Measurements from ENCODE around the gene NBPF1.
"Not testable (repeated sequence)": the region's sequence is repeated elsewhere in the genome, so short reads cannot be mapped to it uniquely, and the experiment has no call there.

The NBPF1 gene

DNA sequence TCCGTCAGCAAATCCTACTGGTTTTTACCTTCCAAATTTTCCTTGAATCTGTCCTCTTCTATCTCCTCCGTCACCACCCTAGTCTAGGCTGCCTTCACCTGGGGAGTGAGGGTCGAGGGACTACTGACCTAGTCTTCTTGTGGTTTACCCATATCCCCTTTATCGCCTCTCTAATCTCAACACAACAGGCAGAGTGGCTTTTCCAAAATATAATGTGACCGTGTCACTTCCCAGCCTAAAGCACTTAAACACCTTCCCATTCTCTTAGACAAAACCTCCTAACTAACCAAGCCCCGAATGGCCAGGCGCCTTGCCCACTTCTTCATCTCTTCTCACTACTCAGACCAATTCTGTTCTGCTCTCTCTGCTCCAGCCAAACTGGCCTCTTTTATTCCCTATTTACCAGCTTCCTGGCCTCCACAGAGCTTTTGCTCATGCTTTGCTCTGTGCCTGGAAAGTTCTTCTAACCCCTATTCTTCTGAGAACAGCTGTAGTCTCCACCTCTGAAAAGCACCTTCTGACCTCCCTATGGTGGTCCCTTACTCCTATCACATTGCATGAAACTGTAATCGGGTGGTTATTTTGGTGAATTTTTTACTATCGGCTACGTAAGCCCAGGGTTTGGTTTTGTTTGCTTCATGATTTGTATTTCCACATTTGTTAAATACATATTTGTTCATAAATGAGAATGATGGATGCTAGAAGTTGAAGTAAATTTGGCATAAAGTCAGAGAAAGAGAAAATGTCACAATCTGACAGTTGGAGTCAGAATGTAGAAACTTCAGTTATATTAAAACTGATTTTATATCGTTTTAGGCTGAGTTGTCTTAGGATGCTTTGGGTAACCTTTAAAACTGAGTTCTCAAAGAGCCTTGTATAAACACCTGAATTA lies 1.2 kb upstream of the NBPF1 start:
- H3K27ac ChIP-seq = no peak overlapping the region

DNA sequence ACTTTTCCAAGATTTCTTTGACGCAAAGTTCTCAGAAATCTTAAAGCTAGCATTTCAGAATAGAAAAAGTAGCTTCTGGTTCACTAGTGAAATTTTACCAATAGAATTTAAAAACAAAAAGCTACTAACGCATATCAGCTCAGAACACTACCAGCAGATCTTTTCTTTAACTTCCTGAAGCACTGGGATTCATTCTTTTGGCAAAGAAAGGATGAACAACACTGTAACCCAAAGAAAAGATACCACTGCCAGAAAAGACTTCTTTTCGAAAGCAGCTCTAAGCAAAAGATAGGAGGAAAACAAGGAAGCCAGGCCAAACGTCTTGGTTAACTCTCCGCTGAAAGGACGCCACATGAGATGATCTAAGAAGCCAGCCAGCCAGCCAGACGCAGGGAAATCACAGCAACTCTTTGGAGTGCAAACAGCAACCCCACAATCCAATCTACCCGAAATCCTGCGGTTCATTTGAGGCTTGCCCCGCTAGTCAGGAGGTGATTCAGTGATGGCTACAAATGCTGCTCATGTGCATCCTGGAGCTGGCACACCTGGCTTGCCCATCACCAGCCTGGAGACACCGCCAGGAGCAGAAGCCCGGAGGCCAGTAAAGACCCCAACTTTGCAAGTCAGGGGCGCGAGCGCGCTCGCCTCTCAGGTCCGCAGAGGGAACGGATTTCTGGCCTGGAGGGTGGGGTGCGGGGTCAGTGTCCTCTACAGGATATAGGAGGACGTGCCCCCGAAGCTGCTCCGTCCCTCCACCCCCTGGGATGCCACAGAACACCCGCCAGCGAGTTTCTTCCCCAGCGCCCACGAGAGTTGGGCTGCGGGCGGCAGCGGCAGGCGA lies 812 bp downstream of the NBPF1 start:
- H3K27ac ChIP-seq = peak overlapping the region; percentile 71
- TF ChIP-seq, protein P1, sequence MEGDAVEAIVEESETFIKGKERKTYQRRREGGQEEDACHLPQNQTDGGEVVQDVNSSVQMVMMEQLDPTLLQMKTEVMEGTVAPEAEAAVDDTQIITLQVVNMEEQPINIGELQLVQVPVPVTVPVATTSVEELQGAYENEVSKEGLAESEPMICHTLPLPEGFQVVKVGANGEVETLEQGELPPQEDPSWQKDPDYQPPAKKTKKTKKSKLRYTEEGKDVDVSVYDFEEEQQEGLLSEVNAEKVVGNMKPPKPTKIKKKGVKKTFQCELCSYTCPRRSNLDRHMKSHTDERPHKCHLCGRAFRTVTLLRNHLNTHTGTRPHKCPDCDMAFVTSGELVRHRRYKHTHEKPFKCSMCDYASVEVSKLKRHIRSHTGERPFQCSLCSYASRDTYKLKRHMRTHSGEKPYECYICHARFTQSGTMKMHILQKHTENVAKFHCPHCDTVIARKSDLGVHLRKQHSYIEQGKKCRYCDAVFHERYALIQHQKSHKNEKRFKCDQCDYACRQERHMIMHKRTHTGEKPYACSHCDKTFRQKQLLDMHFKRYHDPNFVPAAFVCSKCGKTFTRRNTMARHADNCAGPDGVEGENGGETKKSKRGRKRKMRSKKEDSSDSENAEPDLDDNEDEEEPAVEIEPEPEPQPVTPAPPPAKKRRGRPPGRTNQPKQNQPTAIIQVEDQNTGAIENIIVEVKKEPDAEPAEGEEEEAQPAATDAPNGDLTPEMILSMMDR (IDR thresholded peaks at IDR 0.05) = no peak
- TF ChIP-seq ZFX (IDR thresholded peaks at IDR 0.05; ENCODE audit: borderline replicate concordance) = no peak

More for the DNA sequence above, 1.2 kb upstream of the NBPF1 start:
- TF ChIP-seq, protein P1 (IDR thresholded peaks at IDR 0.05) = no peak
- no peak for TF ChIP-seq ZFX (IDR thresholded peaks at IDR 0.05; ENCODE audit: borderline replicate concordance)

DNA sequence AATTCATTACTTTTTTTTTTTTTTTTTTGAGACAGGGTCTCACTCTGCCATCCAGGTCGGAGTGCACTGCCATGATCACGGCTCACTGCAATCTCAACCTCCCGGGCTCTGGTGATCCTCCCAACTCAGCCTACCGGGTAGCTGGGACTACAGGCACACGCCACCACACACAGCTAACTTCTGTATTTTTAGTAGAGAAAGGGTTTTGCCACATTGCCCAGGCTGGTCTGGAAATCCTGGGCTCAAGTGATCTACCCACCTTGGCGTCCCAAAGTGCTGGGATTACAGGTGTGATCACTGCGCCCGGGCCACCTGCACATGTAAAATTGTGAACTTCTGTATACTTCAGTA lies 1.4 kb downstream of the NBPF1 start:
- peak overlapping the region; percentile 71 for H3K27ac ChIP-seq

DNA sequence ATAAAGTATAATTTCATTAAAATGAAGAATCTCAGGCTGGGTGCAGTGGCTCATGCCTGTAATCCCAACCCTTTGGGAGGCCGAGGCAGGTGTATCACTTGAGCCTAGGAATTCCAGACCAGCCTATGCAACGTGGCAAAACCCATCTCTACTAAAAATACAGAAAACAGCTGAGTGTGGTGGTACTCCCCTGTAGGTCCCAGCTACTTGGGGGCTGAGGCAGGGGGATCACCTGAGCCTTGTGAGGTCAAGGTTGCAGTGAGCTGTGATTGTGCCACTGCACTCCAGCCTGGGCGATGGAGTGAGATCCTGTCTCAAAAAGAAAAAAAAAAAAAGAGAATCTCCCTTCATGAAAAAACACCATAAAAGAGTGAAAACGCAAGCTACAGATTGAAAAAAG lies 2.2 kb downstream of the NBPF1 start:
- H3K27ac ChIP-seq = not testable (repeated sequence)

DNA sequence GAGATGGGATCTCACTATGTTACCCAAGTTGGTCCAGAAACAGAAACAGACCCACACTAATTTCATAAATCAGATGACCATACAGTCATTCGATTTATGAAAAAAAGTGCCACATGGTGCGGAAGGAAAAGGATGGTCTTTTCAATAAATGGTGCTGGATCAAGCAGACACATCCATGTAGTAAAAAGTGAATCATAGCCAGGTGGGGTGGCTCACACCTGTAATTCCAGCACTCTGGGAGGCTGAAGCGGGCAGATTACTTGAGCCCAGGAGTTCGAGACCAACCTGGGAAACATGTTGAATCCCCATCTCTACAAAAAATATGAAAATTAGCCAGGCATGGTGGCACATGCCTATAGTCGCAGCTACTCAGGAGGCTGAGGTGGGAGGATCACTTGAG lies 2.8 kb downstream of the NBPF1 start:
- not testable (repeated sequence) for H3K27ac ChIP-seq

DNA sequence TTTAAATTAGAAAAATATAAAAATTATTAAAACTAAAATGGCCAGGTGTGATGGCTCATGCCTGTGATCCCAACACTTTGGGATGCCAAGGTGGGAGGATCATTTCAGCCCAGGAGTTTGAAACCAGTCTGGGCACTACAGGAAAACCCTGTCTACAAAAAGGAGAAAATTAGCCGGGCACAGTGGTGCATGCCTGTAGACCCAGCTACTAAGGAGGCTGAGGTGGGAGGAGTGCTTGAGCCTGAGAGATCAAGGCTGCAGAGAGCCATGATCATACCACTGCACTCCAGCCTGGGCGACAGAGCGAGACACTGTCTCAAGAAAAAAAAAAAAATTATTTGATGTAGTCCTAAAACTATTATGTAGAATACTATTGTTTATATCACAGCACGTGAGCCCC lies 3.6 kb downstream of the NBPF1 start:
- not testable (repeated sequence) for H3K27ac ChIP-seq

DNA sequence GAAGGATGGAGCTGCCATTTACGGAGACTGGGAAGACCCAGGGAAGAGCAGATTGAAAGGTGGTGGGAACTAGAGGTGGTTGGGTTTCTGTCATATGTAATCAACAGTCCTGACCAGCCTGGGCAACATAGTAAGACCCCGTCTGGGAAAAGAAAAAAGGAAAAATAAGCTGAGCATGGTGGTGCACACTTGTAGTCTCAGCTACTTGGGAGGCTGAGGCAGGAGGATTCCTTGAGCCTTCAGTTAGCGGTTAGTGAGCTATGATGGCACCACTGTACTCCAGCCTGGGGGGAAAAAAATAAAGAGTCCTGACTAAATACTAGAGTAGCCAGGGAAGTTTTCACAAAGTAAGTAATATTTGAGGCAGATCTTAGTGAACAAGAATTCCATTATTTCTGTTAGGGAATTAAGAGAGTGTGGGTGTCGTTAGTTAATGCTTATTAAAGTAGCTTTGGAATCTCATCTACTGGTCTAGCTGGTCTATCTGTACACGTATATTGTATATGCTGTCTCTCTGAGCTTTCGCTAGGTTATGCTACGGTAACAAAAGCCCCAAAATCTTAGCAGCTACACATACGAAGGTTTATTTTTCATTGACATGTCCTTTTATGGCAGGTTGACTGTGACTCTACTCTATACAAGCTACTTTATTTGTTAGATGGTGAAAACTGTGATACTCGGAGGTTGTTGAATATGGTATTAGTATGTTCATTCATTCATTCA lies 4.4 kb downstream of the NBPF1 start:
- TF ChIP-seq, protein P1 (IDR thresholded peaks at IDR 0.05) = no peak
- no peak for TF ChIP-seq ZFX (IDR thresholded peaks at IDR 0.05; ENCODE audit: borderline replicate concordance)
- peak overlapping the region; percentile 80 for H3K27ac ChIP-seq

DNA sequence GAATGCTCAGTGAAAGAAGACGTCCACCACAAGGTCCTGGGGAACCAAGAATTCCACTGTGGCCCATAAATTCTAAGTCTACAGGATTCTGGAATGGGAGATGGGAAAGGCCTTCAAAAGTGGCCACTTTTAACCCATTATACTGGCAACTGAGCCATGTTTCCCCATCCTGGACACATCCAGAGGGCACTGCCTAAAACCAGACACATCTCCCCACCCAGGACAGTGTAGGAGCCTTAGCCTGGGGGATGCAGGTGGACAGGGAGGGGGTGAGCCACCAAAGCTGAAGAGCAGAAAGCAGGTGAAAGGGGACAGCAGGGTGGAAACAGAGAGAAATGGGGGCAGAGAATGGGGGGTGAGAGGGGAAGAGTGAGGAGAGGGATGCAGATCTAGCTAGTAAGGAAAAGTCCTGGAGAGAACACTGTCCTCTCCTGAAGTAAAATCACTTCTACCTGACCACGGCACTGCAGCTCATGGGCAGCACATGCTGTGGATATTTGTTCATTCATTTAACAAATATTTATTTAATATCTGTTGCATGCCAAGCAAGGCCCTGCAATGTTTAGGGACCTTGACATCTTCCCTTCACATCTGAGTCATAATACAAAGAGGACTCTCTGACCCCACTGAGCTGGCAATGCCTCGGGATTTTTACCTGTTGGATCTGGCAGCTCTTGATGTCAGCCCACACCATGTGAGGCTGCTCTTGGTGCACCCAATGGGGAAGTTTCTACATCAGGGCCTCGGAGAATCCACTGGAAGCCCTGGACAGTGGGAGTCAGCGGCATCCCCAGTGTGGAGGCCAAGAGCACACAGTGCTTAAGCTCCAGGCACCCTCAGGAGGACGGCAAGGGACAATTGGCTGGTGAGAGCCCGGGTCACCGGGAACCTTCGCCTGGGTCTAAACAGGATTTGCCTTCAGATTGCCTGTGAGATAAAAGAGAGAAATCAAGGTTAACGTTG lies 5.2 kb downstream of the NBPF1 start:
- H3K27ac ChIP-seq = peak overlapping the region; percentile 80

DNA sequence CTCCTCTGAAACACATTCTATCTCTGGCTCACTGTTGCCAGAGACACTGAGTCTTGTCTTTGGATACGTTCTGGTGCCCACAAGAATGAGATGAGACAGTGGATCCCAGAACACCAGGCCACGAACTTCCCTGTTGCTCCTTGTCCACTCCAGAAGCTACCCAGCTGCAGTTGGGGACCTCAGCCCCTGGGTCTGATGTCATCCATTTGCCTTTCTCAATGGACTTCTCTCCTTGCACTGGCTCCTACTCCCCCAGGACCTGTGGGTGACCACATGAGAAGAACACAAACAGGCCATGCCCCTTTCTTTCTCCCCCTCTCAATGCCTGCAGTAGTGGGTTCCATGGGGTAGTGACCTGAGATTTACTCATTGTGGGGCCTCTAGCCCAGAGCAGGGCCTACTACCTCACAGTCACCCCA lies 5.9 kb downstream of the NBPF1 start:
- peak overlapping the region; percentile 80 for H3K27ac ChIP-seq
- TF ChIP-seq, protein P1 (IDR thresholded peaks at IDR 0.05) = no peak
- no peak for TF ChIP-seq ZFX (IDR thresholded peaks at IDR 0.05; ENCODE audit: borderline replicate concordance)

DNA sequence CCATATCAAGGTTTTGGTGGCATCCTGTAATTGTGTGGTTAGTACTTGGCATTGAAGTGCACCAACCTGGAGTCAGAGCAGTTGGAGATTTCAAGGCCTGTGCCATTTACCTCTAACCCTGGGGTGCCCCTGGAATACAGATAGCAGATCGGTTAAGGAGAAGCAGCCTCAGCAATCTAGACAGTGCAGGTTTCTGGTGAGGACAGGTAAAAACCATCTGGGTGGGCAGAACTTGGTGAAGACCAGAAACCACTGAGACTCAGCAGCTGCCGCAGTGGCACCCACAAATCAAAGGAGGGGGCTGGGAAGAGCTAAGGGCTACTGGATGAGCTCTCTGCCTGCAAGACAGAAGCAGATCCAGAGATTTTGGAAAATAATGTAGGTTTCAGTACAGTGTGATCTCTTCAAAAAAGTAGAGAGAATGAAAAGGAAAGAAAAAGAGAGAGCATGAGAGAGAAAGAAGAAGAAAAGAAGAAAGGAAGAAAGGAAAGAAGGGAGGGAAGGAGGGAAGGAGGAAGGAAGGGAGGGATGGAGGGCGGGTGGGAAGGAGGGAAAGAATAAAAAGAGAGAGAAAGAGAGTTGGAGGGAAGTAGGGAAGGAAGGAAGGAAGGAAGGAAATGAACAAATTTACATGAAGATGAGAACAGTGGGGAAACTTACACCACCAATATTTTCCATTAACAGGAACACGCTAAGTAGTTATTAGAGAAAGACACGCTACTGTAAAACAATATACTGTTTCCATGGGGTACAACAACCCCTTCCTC lies 6.5 kb downstream of the NBPF1 start:
- H3K27ac ChIP-seq = peak overlapping the region; percentile 80

Measured in 22Rv1 (cell line).